Spleen (tissue), 11 donors: ENCODE measurements around the gene RGS8. TPM values are rescaled to one million over a fixed set of nuclear protein-coding genes. Genes with fewer than 3 reads are reported as not detected.

Experiments used
- DNase-seq: peaks from one replicate; pipeline ENCODE4 v3.0.0-alpha.2; 2020
- H3K27ac ChIP-seq, 8 donors: fragments of 200-600 bp; sonication (generic) in 7 of 8; 1 replicate in 4 of 8; 2 replicates in 4 of 8; pipeline versions ENCODE4 v1.5.0 to v1.8.0; 2016 to 2021; ENCODE audit warnings: inconsistent platforms in 4 of 8, mild to moderate bottlenecking in 4 of 8, moderate library complexity in 1 of 8
- H3K27me3 ChIP-seq, 7 donors: fragments of 200-600 bp; sonication (generic) in 6 of 7; replicated peaks in 1 of 7; 1 replicate in 4 of 7; 2 replicates in 3 of 7; pipeline versions ENCODE4 v1.5.0 to v1.8.0; 2016 to 2021; ENCODE audit warnings: inconsistent platforms in 3 of 7, mild to moderate bottlenecking in 1 of 7
- H3K36me3 ChIP-seq, 6 donors: fragments of 200-600 bp; sonication (generic) in 5 of 6; 1 replicate in 4 of 6; 2 replicates in 2 of 6; pipeline versions ENCODE4 v1.5.0 to v1.8.0; 2016 to 2021; ENCODE audit warnings: inconsistent platforms in 2 of 6
- H3K4me1 ChIP-seq, 6 donors: fragments of 200-600 bp; sonication (generic) in 5 of 6; 1 replicate in 3 of 6; 2 replicates in 3 of 6; pipeline versions ENCODE4 v1.5.0 to v1.8.0; 2016 to 2021; ENCODE audit warnings: inconsistent platforms in 3 of 6
- H3K4me3 ChIP-seq, 8 donors: fragments of 200-600 bp; sonication (generic) in 7 of 8; 1 replicate in 4 of 8; 2 replicates in 4 of 8; pipeline versions ENCODE4 v1.5.0 to v1.8.0; 2016 to 2021; ENCODE audit warnings: inconsistent platforms in 4 of 8, mild to moderate bottlenecking in 4 of 8, moderate library complexity in 2 of 8
- H3K9me3 ChIP-seq, 8 donors: fragments of 200-600 bp; sonication (generic) in 7 of 8; 1 replicate in 4 of 8; 2 replicates in 4 of 8; pipeline versions ENCODE4 v1.5.0 to v1.8.0; 2016 to 2021; ENCODE audit warnings: inconsistent platforms in 4 of 8
- POLR2A ChIP-seq, 3 donors: fragments of 450-650 bp; IDR thresholded peaks; one replicate each; pipeline ENCODE4 v1.5.1; 2017; ENCODE audit warnings: antibody characterized with exemption in 3 of 3, mild to moderate bottlenecking in 1 of 3
- POLR2AphosphoS5 ChIP-seq, 3 donors: sonication (generic); formaldehyde crosslinking; IDR thresholded peaks; one replicate each; pipeline ENCODE4 v1.5.1; 2017; ENCODE audit warnings: antibody characterized with exemption in 3 of 3
- WGBS, 5 donors: extraction: QIAGEN DNeasy Blood & Tissue Kit in 3 of 5; methylation state at CpG; one replicate each; pipeline versions ENCODE4 v1.1.5 to v1.1.7; 2013 to 2018; 5-methylcytosine and 5-hydroxymethylcytosine counted together
- intact Hi-C: fragments of 100-400 bp; cut with DNase I; formaldehyde crosslinking; loops from one replicate; pipeline ENCODE4 v1.15.0; 2023; ENCODE audit warnings: low total_unique reads
- polyA plus RNA-seq, 3 donors: library from polyadenylated mRNA; stranded (reverse); fragments of 200-250 nt; gene quantifications; one replicate each; pipeline ENCODE4 v1.2.1, GENCODE V29; 2013
- total RNA-seq, 7 donors: library from RNA; depleted of rRNA in 3 of 7; stranded (reverse); fragments of >200 nt in 3 of 7; fragmentation: NEBNext Ultra II Directional in 4 of 7; extraction: Animal tissue kit (Norgen Biotek cat#: 25700) in 4 of 7; gene quantifications; one replicate each; pipeline versions ENCODE4 v1.1.0 to v1.2.1, GENCODE V29; 2016 to 2021
- TF ChIP-seq, protein P1 (sequence below), 11 experiments: fragments of 200-600 bp in 7 of 11; fragments of 450-650 bp in 4 of 11; sonication (generic) in 4 of 11; IDR thresholded peaks in 8 of 11; conservative IDR thresholded peaks in 3 of 11; 1 replicate in 7 of 11; 2 replicates in 4 of 11; pipeline versions ENCODE4 v1.4.0 to v1.8.0; 2016 to 2021; ENCODE audit warnings: antibody characterized with exemption in 11 of 11, inconsistent platforms in 4 of 11, mild to moderate bottlenecking in 1 of 11
- donor health status: healthy with polysubstance abuse.
- donor health status: DM: no; HTN: no; CAD: no; lungs with moderate emphysema.
- donor health status: DM: no; HTN: no; CAD: no.
- donor health status: Bipolar disorder and iron deficiency.
- donor health status: healthy.
- donor health status: DM: no; HTN: no; CAD: no.
- donor health status: DM: yes; HTN: yes; CAD: no.

The RGS8 gene
- total and polyA plus RNA-seq, 10 donors, result 0.09 to 0.11 TPM; not detected in 8

- intact Hi-C loops, result no loop called here
- DNase-seq, result no peak
- Histone ChIP-seq H3K27me3 (no peaks in the 10 kb centered on the region), H3K36me3 (no peaks in the 10 kb centered on the region), H3K4me3 (no peak overlapping the region), H3K27ac (no peak overlapping the region), H3K4me1 (no peaks in the 10 kb centered on the region), H3K9me3 (peaks cover 0 to 12% (median 9%) of the 10 kb centered on the region in 8 donors)
- 81 to 92% (median 90%) methylated on average over 1 of the region's 1 CpG for WGBS, 5 donors
- TF ChIP-seq, protein P1, sequence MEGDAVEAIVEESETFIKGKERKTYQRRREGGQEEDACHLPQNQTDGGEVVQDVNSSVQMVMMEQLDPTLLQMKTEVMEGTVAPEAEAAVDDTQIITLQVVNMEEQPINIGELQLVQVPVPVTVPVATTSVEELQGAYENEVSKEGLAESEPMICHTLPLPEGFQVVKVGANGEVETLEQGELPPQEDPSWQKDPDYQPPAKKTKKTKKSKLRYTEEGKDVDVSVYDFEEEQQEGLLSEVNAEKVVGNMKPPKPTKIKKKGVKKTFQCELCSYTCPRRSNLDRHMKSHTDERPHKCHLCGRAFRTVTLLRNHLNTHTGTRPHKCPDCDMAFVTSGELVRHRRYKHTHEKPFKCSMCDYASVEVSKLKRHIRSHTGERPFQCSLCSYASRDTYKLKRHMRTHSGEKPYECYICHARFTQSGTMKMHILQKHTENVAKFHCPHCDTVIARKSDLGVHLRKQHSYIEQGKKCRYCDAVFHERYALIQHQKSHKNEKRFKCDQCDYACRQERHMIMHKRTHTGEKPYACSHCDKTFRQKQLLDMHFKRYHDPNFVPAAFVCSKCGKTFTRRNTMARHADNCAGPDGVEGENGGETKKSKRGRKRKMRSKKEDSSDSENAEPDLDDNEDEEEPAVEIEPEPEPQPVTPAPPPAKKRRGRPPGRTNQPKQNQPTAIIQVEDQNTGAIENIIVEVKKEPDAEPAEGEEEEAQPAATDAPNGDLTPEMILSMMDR (IDR thresholded peaks at IDR 0.05 in 8 of 11, conservative IDR thresholded peaks at IDR 0.05 in 3 of 11), result no peak
- TF ChIP-seq POLR2A (IDR thresholded peaks at IDR 0.05) (no peak), POLR2AphosphoS5 (IDR thresholded peaks at IDR 0.05) (no peak)
Measured at GRCh38 chr1:182690886-182691443, 6.6 kb upstream of the RGS8 start.

DNA sequence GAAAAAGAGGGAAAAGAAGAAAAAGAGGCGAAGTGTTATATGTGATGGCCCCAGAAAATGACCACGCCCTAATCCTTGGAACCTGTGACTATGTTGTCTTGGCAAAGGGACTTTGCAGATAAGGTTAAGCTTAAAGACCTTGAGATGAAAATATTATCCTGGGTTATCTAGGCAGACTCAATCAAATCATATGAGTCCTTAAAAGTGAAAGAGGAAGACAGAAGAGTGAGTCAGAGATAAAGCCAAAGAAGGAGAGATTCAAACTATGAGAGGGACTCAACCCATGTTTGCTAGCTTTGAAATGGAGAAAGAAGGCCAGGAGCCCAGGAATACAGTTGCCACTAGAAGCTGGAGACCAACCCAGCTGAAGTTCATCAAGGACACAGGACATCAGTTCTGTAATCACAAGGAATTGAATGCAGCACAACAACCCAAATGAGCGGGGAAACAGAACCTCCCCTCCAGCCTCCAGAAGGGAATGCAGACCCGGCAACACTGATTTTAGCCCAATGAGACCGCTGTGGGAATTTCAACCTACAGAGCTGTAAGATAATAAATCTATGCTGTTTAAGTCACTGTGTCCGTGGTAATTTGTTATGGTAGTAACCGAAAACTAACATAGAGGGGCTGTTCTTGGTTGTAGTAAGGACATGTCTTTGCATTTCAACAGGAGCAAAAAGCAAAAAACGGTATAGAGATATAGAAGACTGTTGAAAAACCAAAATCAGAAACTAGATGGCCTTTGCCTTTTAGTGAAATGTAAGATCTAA, 4.2 kb upstream of the RGS8 start:
- intact Hi-C loops, result no loop called here
- no peaks in the 10 kb centered on the region for H3K36me3 ChIP-seq
- H3K4me3 ChIP-seq, result no peak overlapping the region
- peaks cover 0 to 12% (median 9%) of the 10 kb centered on the region in 8 donors for H3K9me3 ChIP-seq
- peaks cover 0 to 20% (median 0%) of the 10 kb centered on the region in 7 donors for H3K27me3 ChIP-seq
- H3K4me1 ChIP-seq, result no peaks in the 10 kb centered on the region
- 76 to 92% (median 86%) methylated on average over 8 of the region's 8 CpGs for WGBS, 5 donors
- no peak for DNase-seq
- H3K27ac ChIP-seq, result no peak overlapping the region
- TF ChIP-seq POLR2A (IDR thresholded peaks at IDR 0.05), result no peak
- TF ChIP-seq, protein P1 (IDR thresholded peaks at IDR 0.05 in 8 of 11, conservative IDR thresholded peaks at IDR 0.05 in 3 of 11), result no peak
- no peak for TF ChIP-seq POLR2AphosphoS5 (IDR thresholded peaks at IDR 0.05)

GRCh38 chr1:182687361-182687760, 3.0 kb upstream of the RGS8 start:
- no peak for DNase-seq
- Histone ChIP-seq H3K4me1 (no peaks in the 10 kb centered on the region), H3K9me3 (no peaks in the 10 kb centered on the region), H3K27ac (no peak overlapping the region), H3K36me3 (no peaks in the 10 kb centered on the region), H3K27me3 (peaks cover 0 to 20% (median 0%) of the 10 kb centered on the region in 7 donors), H3K4me3 (no peak overlapping the region)
- TF ChIP-seq POLR2AphosphoS5 (IDR thresholded peaks at IDR 0.05), result no peak
- TF ChIP-seq POLR2A (IDR thresholded peaks at IDR 0.05), result no peak
- TF ChIP-seq, protein P1 (IDR thresholded peaks at IDR 0.05 in 8 of 11, conservative IDR thresholded peaks at IDR 0.05 in 3 of 11), result no peak
- intact Hi-C loops, result no loop called here

DNA sequence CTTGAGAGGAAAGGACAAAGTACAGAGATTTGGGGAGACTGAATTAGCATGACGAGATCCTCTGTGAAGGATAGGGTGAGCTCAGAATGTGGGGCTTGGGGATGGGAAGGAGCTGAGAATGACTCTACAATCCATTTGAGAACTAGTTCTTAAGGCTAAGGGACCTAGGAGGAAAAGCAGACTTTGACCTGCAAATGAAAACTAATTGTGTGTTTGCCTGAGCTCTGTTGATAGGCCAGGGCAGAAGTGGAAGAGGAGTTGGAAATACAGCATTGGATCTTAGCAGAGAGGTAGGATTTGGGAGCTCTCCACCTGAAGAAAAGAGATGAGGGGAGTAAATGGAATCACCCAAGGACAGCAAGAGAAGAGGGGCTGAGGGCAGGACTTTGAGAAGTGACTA, 2.1 kb upstream of the RGS8 start:
- Histone ChIP-seq H3K9me3 (no peaks in the 10 kb centered on the region), H3K27me3 (peaks cover 0 to 22% (median 0%) of the 10 kb centered on the region in 7 donors), H3K36me3 (no peaks in the 10 kb centered on the region), H3K4me3 (no peak overlapping the region), H3K27ac (no peak overlapping the region), H3K4me1 (no peaks in the 10 kb centered on the region)
- WGBS, 5 donors, result 86 to 97% (median 93%) methylated on average over 1 of the region's 1 CpG
- intact Hi-C loops, result no loop called here
- TF ChIP-seq POLR2AphosphoS5 (IDR thresholded peaks at IDR 0.05) (no peak), POLR2A (IDR thresholded peaks at IDR 0.05) (no peak)
- TF ChIP-seq, protein P1 (IDR thresholded peaks at IDR 0.05 in 8 of 11, conservative IDR thresholded peaks at IDR 0.05 in 3 of 11), result no peak
- DNase-seq, result no peak
